MCF 10A (cell line): Measurements from ENCODE around the gene TACSTD2. TPM values are rescaled to one million over a fixed set of nuclear protein-coding genes. Genes with fewer than 3 reads are reported as not detected.
A peak's percentile ranks its signal among the peaks of the same experiment; 100 is the strongest.

Experiments used
- BruUV-seq: library from RNA; stranded (reverse); fragments of 400-500 nt; replicated peaks from 2 replicates; lab custom pipeline; 2021; lab: Mats Ljungman, UMichigan
- CTCF ChIA-PET: fragments of 300-600 bp; sonication (Branson Sonifier 250); formaldehyde crosslinking; extraction: SDS; loops from one replicate; lab custom pipeline; 2021; ENCODE audit warnings: antibody characterized with exemption, inconsistent platforms; lab: Yijun Ruan, JAX
- POLR2A ChIA-PET: fragments of 300-600, 350-650 bp; sonication (Branson Sonifier 250); formaldehyde crosslinking; extraction: SDS; loops from one replicate; lab custom pipeline; 2020; ENCODE audit warnings: antibody characterized with exemption, inconsistent platforms; lab: Yijun Ruan, JAX
- DNase-seq: peaks from one replicate; pipeline ENCODE4 v3.0.0-alpha.2; 2018; ENCODE audit not compliant: unreplicated experiment
- H3K27ac Mint-ChIP-seq: one replicate; pipeline ENCODE4 v1.8.0; 2022; ENCODE audit warnings: mild to moderate bottlenecking, low read depth, mixed read lengths; ENCODE audit not compliant: unreplicated experiment
- H3K27me3 Mint-ChIP-seq: one replicate; pipeline ENCODE4 v1.8.0; 2022; ENCODE audit warnings: mixed read lengths; ENCODE audit not compliant: insufficient read depth, unreplicated experiment
- H3K36me3 Mint-ChIP-seq: one replicate; pipeline ENCODE4 v1.8.0; 2022; ENCODE audit warnings: mild to moderate bottlenecking, moderate library complexity, mixed read lengths; ENCODE audit not compliant: insufficient read depth, unreplicated experiment
- H3K4me1 Mint-ChIP-seq: one replicate; pipeline ENCODE4 v1.8.0; 2022; ENCODE audit warnings: mixed read lengths; ENCODE audit not compliant: insufficient read depth, unreplicated experiment
- H3K4me3 Mint-ChIP-seq: one replicate; pipeline ENCODE4 v1.8.0; 2022; ENCODE audit warnings: mild to moderate bottlenecking, moderate library complexity, mixed read lengths; ENCODE audit not compliant: unreplicated experiment
- H3K9me3 Mint-ChIP-seq: one replicate; pipeline ENCODE4 v1.8.0; 2022; ENCODE audit warnings: mixed read lengths; ENCODE audit not compliant: unreplicated experiment
- CTCF ChIP-seq: fragments of 200-600 bp; IDR thresholded peaks from one replicate; pipeline ENCODE4 v1.8.0; 2022; ENCODE audit warnings: antibody characterized with exemption, mild to moderate bottlenecking; ENCODE audit not compliant: unreplicated experiment
- intact Hi-C: fragments of 100-400 bp; cut with micrococcal nuclease; formaldehyde crosslinking; loops from 2 replicates; pipeline ENCODE4 v1.14.1; 2022
- total RNA-seq: library from RNA; stranded (reverse); gene quantifications from 2 replicates; pipeline ENCODE4 v1.2.3, GENCODE V29; 2022

TACSTD2 gene
- total RNA-seq, 1 experiment from 2014 or later: 14.8 TPM

- Mint-ChIP-seq H3K27ac (peak overlapping the region; percentile 92), H3K9me3 (no peaks in the 10 kb centered on the region), H3K4me3 (peak overlapping the region; percentile 1), H3K36me3 (no peaks in the 10 kb centered on the region), H3K27me3 (no peaks in the 10 kb centered on the region), H3K4me1 (peaks cover 40% of the 10 kb centered on the region)
- POLR2A ChIA-PET: interaction anchor here (0.7 to 4.7 kb wide), 7 partner anchors 9 to 49 kb away, joined by 4 to 63 read pairs (median 10); partner anchors contain the start of genes OMA1 and TACSTD2
- DNase-seq: peak; percentile 52
- no TSS peak for BruUV-seq
- TF ChIP-seq CTCF: no peak
- intact Hi-C loops: loop anchor here (2.0 kb wide), 1 partner anchor 33 kb away; no protein-coding TSS in a partner anchor
- CTCF ChIA-PET: interaction anchor here (0.5 to 1.0 kb wide), 3 partner anchors 67 to 1861 kb away, joined by 3 to 4 read pairs (median 3); no protein-coding TSS in a partner anchor
Observed at GRCh38 chr1:58585581-58586151, 8.6 kb upstream of the TACSTD2 start.

GRCh38 chr1:58585166-58585565 is 8.1 kb upstream of the TACSTD2 start:
- no peaks in the 10 kb centered on the region for H3K36me3 Mint-ChIP-seq
- CTCF ChIA-PET: interaction anchor here (0.5 to 1.0 kb wide), 4 partner anchors 67 to 1861 kb away, joined by 3 to 4 read pairs (median 3); no protein-coding TSS in a partner anchor
- intact Hi-C loops: loop anchor here (2.0 kb wide), 1 partner anchor 34 kb away; no protein-coding TSS in a partner anchor
- peaks cover 35% of the 10 kb centered on the region for H3K4me1 Mint-ChIP-seq
- no TSS peak for BruUV-seq
- peak overlapping the region; percentile 92 for H3K27ac Mint-ChIP-seq
- no peak for TF ChIP-seq CTCF
- no peaks in the 10 kb centered on the region for H3K27me3 Mint-ChIP-seq
- no peaks in the 10 kb centered on the region for H3K9me3 Mint-ChIP-seq
- peak; percentile 23 for DNase-seq
- POLR2A ChIA-PET: interaction anchor here (0.6 to 4.7 kb wide), 16 partner anchors 7 to 1166 kb away, joined by 3 to 63 read pairs (median 4); partner anchors contain the start of genes OMA1 and TACSTD2
- peak overlapping the region; percentile 1 for H3K4me3 Mint-ChIP-seq

- TSS peak; percentile 87 for BruUV-seq
- intact Hi-C loops: loop anchor here (1.0 to 2.0 kb wide), 2 partner anchors 8 to 35 kb away; no protein-coding TSS in a partner anchor
- ChIA-PET CTCF (interaction anchor here (0.6 to 2.1 kb wide), 12 partner anchors 7 to 201 kb away, joined by 3 to 22 read pairs (median 3); no protein-coding TSS in a partner anchor), POLR2A (interaction anchor here (0.5 to 4.7 kb wide), 23 partner anchors 8 to 1181 kb away, joined by 3 to 63 read pairs (median 4); partner anchors contain the start of genes OMA1 and TACSTD2)
- TF ChIP-seq CTCF: no peak
- Mint-ChIP-seq H3K4me3 (peak overlapping the region; percentile 55), H3K4me1 (peaks cover 36% of the 10 kb centered on the region), H3K27ac (peak overlapping the region; percentile 92), H3K27me3 (no peaks in the 10 kb centered on the region), H3K36me3 (peaks cover 6% of the 10 kb centered on the region), H3K9me3 (no peaks in the 10 kb centered on the region)
- peak; percentile 98 for DNase-seq
Observed at GRCh38 chr1:58584082-58584895, 7.2 kb upstream of the TACSTD2 start.
